HepG2 (cell line): ENCODE data around the gene MYH7. TPM values are rescaled to one million over a fixed set of nuclear protein-coding genes. Genes with fewer than 3 reads are reported as not detected.

ENCODE experiments used
- ATAC-seq: fragments of 200-7000 bp; cut with Tn5 transposase; 3 replicates; pipeline ENCODE4 v1.9.1; 2020; ENCODE audit warnings: mild to moderate bottlenecking, moderate library complexity
- BruUV-seq: library from RNA; stranded (reverse); fragments of 400-500 nt; replicated peaks from 2 replicates; lab custom pipeline; 2021; lab: Mats Ljungman, UMichigan
- CTCF ChIA-PET: fragments of 300-600 bp; formaldehyde crosslinking; extraction: SDS; loops from one replicate; lab custom pipeline; 2021; ENCODE audit warnings: low total read pairs, inconsistent platforms, low intra/inter-chr PET ratio; lab: Yijun Ruan, JAX
- POLR2A ChIA-PET: fragments of 350-600 bp; sonication (Branson Sonifier 250); formaldehyde crosslinking; loops from one replicate; lab custom pipeline; 2020; ENCODE audit warnings: antibody characterized with exemption, inconsistent platforms; lab: Yijun Ruan, JAX
- DNase-seq: peaks from one replicate; pipeline ENCODE4 v3.0.0-alpha.2; 2015; ENCODE audit warnings: low spot score
- FAIRE-seq: peaks from 3 replicates; lab custom pipeline; 2011; peaks lifted over from hg19 to GRCh38; lab: Jason Lieb, UNC
- H2AFZ ChIP-seq: one replicate; pipeline ENCODE4 v1.6.1; 2011; ENCODE audit warnings: low read length, inconsistent platforms
- H3K27ac ChIP-seq: fragments of 300-600 bp; 3 replicates; pipeline ENCODE4 v1.8.0; 2011; ENCODE audit warnings: mixed run types, mild to moderate bottlenecking, mixed read lengths, low read length, inconsistent platforms; ENCODE audit not compliant: insufficient read depth; ENCODE audit errors: extremely low read length
- H3K27me3 ChIP-seq, 2 experiments: fragments of 200-600 bp in 1 of 2; 2 replicates in 1 of 2; 3 replicates in 1 of 2; pipeline versions ENCODE4 v1.6.0 to v1.8.0; 2011; ENCODE audit warnings: low read length in 2 of 2, mild to moderate bottlenecking in 2 of 2, moderate library complexity in 2 of 2, inconsistent platforms in 1 of 2; ENCODE audit not compliant: insufficient read depth in 2 of 2, control insufficient read depth in 1 of 2
- H3K36me3 ChIP-seq, 2 experiments: fragments of 200-600 bp in 1 of 2; replicated peaks in 1 of 2; 2 replicates in 1 of 2; 3 replicates in 1 of 2; pipeline versions ENCODE4 v1.5.1 to v1.8.0; 2011; ENCODE audit warnings: low read length in 2 of 2, inconsistent platforms in 1 of 2; ENCODE audit not compliant: insufficient read depth in 2 of 2, control insufficient read depth in 1 of 2
- H3K4me1 ChIP-seq: 2 replicates; pipeline ENCODE4 v1.5.1; 2012; ENCODE audit warnings: low read length, inconsistent platforms; ENCODE audit not compliant: insufficient read depth
- H3K4me2 ChIP-seq: 2 replicates; pipeline ENCODE4 v1.6.0; 2011; ENCODE audit warnings: low read depth, low read length, inconsistent platforms
- H3K4me3 ChIP-seq, 3 experiments: fragments of 200-600 bp in 1 of 3; sonication (generic), shearing (Covaris generic) in 1 of 3; replicated peaks in 1 of 3; 2 replicates each; pipeline ENCODE4 v1.5.1; 2011 to 2016; ENCODE audit warnings: low read length in 3 of 3, inconsistent platforms in 2 of 3, low read depth in 2 of 3, mild to moderate bottlenecking in 2 of 3, control low read depth in 1 of 3, mixed read lengths in 1 of 3; ENCODE audit not compliant: insufficient read depth in 1 of 3
- H3K79me2 ChIP-seq: one replicate; pipeline ENCODE4 v1.6.1; 2011; ENCODE audit warnings: low read length, inconsistent platforms; ENCODE audit not compliant: insufficient read depth
- H3K9ac ChIP-seq: 2 replicates; pipeline ENCODE4 v1.6.0; 2011; ENCODE audit warnings: mild to moderate bottlenecking, low read depth, low read length, inconsistent platforms; ENCODE audit not compliant: insufficient read depth
- H3K9me3 ChIP-seq: 2 replicates; pipeline ENCODE4 v1.5.1; 2012; ENCODE audit warnings: mild to moderate bottlenecking, low read length
- H4K20me1 ChIP-seq: 2 replicates; pipeline ENCODE4 v1.6.0; 2011; ENCODE audit warnings: inconsistent platforms, mild to moderate bottlenecking, low read length, moderate library complexity; ENCODE audit not compliant: insufficient read depth
- BRCA1 ChIP-seq: sonication (generic); formaldehyde crosslinking; IDR thresholded peaks from 2 replicates; pipeline ENCODE4 v1.4.0; 2020; ENCODE audit warnings: missing genetic modification reagents
- E2F5 ChIP-seq: sonication (generic); formaldehyde crosslinking; conservative IDR thresholded peaks from 2 replicates; pipeline ENCODE4 v1.4.0; 2020; ENCODE audit warnings: missing genetic modification reagents
- EZH2 ChIP-seq: conservative IDR thresholded peaks from 2 replicates; pipeline ENCODE4 v1.6.1; 2012; ENCODE audit warnings: mild to moderate bottlenecking, low read depth, low read length, moderate library complexity
- FOXA1 ChIP-seq, 2 experiments: fragments of 450-650 bp in 1 of 2; sonication (generic) in 1 of 2; formaldehyde crosslinking in 1 of 2; IDR thresholded peaks; 2 replicates each; pipeline versions ENCODE4 v1.4.0 to v1.6.1; 2016 to 2020; ENCODE audit warnings: missing genetic modification reagents in 1 of 2
- ISX ChIP-seq: sonication (generic); formaldehyde crosslinking; conservative IDR thresholded peaks from 2 replicates; pipeline ENCODE4 v1.5.0; 2020; ENCODE audit warnings: missing genetic modification reagents
- JARID2 ChIP-seq: sonication (generic); formaldehyde crosslinking; IDR thresholded peaks from 2 replicates; pipeline ENCODE4 v1.8.1; 2023; ENCODE audit warnings: missing genetic modification reagents, inconsistent platforms; ENCODE audit not compliant: insufficient replicate concordance
- NPAS2 ChIP-seq: sonication (generic); formaldehyde crosslinking; IDR thresholded peaks from 2 replicates; pipeline ENCODE4 v1.8.0; 2022; ENCODE audit warnings: mild to moderate bottlenecking, missing genetic modification reagents, borderline replicate concordance
- RARG ChIP-seq: sonication (generic); formaldehyde crosslinking; IDR thresholded peaks from 2 replicates; pipeline ENCODE4 v1.4.0; 2020; ENCODE audit warnings: low read depth, mild to moderate bottlenecking, missing genetic modification reagents
- ZBTB7A ChIP-seq: sonication (generic); formaldehyde crosslinking; IDR thresholded peaks from 2 replicates; pipeline ENCODE4 v1.8.0; 2022; ENCODE audit warnings: mild to moderate bottlenecking, missing genetic modification reagents
- ZNF781 ChIP-seq: sonication (generic); formaldehyde crosslinking; IDR thresholded peaks from 2 replicates; pipeline ENCODE4 v1.5.1; 2020; ENCODE audit warnings: borderline replicate concordance, mild to moderate bottlenecking, missing genetic modification reagents; ENCODE audit errors: not compliant biosample characterization
- ZNF850 ChIP-seq: sonication (generic); formaldehyde crosslinking; conservative IDR thresholded peaks from 2 replicates; pipeline ENCODE4 v1.9.0; 2021; ENCODE audit warnings: mild to moderate bottlenecking, missing genetic modification reagents
- ZZZ3 ChIP-seq: sonication (generic); formaldehyde crosslinking; IDR thresholded peaks from 2 replicates; pipeline ENCODE4 v1.4.0; 2020; ENCODE audit warnings: missing genetic modification reagents, mild to moderate bottlenecking, borderline replicate concordance
- WGBS: methylation state at CpG from one replicate; pipeline ENCODE4 v1.1.6; 2017; ENCODE audit warnings: low lambda C conversion rate; 5-methylcytosine and 5-hydroxymethylcytosine counted together
- in situ Hi-C: cut with HindIII; loops from 2 replicates; pipeline ENCODE4 v1.10.0; 2017; ENCODE audit warnings: low pct_unique_long_range_greater_than_20kb; ENCODE audit not compliant: extremely low pct_ligation_motif_present
- intact Hi-C: fragments of 100-400 bp; cut with micrococcal nuclease; formaldehyde crosslinking; loops from one replicate; pipeline ENCODE4 v1.10.0; 2022; ENCODE audit not compliant: unreplicated experiment
- polyA plus RNA-seq, 8 experiments: library from polyadenylated mRNA; depleted of rRNA in 3 of 8; stranded (reverse) in 7 of 8; unstranded in 1 of 8; fragments of >200 nt; fragmentation: Illumina TruSeq in 4 of 8; extraction: Trizol in 4 of 8; gene quantifications; 2 replicates each; pipeline versions ENCODE4 v1.2.1 to v1.2.3, GENCODE V29; 2011 to 2016; ENCODE audit warnings: low read depth in 4 of 8, missing spikeins in 1 of 8, mixed read lengths in 1 of 8; ENCODE audit not compliant: insufficient read depth in 1 of 8
- total RNA-seq, 5 experiments: library from RNA; depleted of rRNA; stranded (reverse); fragments of >200 nt; fragmentation: Illumina TruSeq; extraction: Trizol; gene quantifications; 2 replicates each; pipeline ENCODE4 v1.2.3, GENCODE V29; 2016; ENCODE audit warnings: low read depth in 1 of 5
- TF ChIP-seq, protein P1 (sequence below): sonication (generic); formaldehyde crosslinking; IDR thresholded peaks from 2 replicates; pipeline ENCODE4 v1.5.0; 2020; ENCODE audit warnings: mild to moderate bottlenecking, missing genetic modification reagents
- TF ChIP-seq, protein P2 (sequence below): sonication (generic); formaldehyde crosslinking; IDR thresholded peaks from 2 replicates; pipeline ENCODE4 v1.5.1; 2020; ENCODE audit warnings: mild to moderate bottlenecking, moderate library complexity, missing genetic modification reagents
- TF ChIP-seq, protein P3 (sequence below): sonication (generic); formaldehyde crosslinking; conservative IDR thresholded peaks from 2 replicates; pipeline ENCODE4 v1.4.0; 2020; ENCODE audit warnings: missing genetic modification reagents

The MYH7 gene
- total and polyA plus RNA-seq, 2 of the 13 experiments (the other 11 are each of a cell fraction or from before 2014, with no cell fraction given) = 0.04 TPM; not detected in 1

GRCh38 chr14:23408307-23408630 lies 27.2 kb downstream of the MYH7 start (continued):
- TF ChIP-seq, protein P1, sequence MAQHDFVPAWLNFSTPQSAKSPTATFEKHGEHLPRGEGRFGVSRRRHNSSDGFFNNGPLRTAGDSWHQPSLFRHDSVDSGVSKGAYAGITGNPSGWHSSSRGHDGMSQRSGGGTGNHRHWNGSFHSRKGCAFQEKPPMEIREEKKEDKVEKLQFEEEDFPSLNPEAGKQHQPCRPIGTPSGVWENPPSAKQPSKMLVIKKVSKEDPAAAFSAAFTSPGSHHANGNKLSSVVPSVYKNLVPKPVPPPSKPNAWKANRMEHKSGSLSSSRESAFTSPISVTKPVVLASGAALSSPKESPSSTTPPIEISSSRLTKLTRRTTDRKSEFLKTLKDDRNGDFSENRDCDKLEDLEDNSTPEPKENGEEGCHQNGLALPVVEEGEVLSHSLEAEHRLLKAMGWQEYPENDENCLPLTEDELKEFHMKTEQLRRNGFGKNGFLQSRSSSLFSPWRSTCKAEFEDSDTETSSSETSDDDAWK (CRISPR knock-in tag) = no peak
- no peak for TF ChIP-seq E2F5 (CRISPR knock-in tag)
- TF ChIP-seq NPAS2 (CRISPR knock-in tag) = no peak
- no peak for TF ChIP-seq ZNF850 (CRISPR knock-in tag)
- no peak for TF ChIP-seq BRCA1
- TF ChIP-seq ISX (CRISPR knock-in tag) = no peak

DNA sequence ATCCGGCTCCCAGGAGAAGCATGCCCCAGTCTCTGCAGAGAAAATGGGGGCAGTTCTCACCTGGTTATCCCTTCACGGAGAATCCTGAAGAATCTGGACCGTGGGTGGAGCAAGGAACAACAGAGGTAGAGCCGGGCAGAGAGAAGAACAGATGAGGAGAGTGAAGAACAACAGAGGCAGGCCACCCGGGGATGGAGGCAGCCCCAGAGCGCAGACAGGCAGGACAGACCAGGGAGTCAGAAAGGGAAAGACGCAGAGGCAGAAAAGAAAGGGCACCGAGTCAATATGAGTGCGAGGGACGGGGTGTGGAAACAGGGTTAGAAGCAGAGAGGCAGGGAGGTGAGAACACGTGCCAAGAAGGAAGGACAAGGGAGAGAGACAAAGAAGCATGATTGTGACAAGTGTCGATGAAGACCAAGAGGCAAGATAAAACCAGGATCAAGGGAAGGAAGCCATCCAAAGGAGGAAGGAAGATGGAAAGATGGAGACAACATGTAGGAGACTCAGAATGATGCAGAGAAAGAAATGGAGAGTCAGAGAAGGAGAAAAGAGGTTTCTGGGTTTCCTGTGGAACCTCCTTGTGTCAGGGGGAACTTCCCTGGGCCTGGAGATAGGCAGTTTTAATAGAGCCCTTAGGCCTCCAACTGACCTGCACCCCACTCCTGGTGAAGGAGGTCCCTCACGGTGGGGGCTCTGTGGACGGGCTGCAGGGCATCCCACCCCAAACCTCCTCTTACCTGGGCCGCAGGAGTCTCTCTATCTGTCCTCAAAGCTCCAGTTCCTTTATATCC lies 27.7 kb downstream of the MYH7 start, which contains the start of gene MYH6:
Gene MYH6 (minus strand): TSS at position 758 of the 791 bp plus-strand sequence. CDS start 1,050 bp downstream, outside the sequence.
- intact Hi-C loops (no loop called here), in situ Hi-C loops (no loop called here)
- no peak for TF ChIP-seq ZNF781 (CRISPR knock-in tag)
- TF ChIP-seq, protein P2, sequence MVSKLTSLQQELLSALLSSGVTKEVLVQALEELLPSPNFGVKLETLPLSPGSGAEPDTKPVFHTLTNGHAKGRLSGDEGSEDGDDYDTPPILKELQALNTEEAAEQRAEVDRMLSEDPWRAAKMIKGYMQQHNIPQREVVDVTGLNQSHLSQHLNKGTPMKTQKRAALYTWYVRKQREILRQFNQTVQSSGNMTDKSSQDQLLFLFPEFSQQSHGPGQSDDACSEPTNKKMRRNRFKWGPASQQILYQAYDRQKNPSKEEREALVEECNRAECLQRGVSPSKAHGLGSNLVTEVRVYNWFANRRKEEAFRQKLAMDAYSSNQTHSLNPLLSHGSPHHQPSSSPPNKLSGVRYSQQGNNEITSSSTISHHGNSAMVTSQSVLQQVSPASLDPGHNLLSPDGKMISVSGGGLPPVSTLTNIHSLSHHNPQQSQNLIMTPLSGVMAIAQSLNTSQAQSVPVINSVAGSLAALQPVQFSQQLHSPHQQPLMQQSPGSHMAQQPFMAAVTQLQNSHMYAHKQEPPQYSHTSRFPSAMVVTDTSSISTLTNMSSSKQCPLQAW (CRISPR knock-in tag) = no peak
- no peak for TF ChIP-seq ZBTB7A (CRISPR knock-in tag)
- TF ChIP-seq RARG = no peak
- no peak for TF ChIP-seq JARID2 (CRISPR knock-in tag)
- 0 out of 2 replicates have a peak, but pooled peaks have one; percentile 23 for TF ChIP-seq FOXA1 (IDR thresholded peaks at IDR 0.05)
- no peak for TF ChIP-seq FOXA1 (CRISPR knock-in tag; IDR thresholded peaks at IDR 0.05)
- TF ChIP-seq EZH2 = 0 out of 2 replicates have a peak, but pooled peaks have one; percentile 44
- TF ChIP-seq ZZZ3 (CRISPR knock-in tag) = no peak
- TF ChIP-seq, protein P3, sequence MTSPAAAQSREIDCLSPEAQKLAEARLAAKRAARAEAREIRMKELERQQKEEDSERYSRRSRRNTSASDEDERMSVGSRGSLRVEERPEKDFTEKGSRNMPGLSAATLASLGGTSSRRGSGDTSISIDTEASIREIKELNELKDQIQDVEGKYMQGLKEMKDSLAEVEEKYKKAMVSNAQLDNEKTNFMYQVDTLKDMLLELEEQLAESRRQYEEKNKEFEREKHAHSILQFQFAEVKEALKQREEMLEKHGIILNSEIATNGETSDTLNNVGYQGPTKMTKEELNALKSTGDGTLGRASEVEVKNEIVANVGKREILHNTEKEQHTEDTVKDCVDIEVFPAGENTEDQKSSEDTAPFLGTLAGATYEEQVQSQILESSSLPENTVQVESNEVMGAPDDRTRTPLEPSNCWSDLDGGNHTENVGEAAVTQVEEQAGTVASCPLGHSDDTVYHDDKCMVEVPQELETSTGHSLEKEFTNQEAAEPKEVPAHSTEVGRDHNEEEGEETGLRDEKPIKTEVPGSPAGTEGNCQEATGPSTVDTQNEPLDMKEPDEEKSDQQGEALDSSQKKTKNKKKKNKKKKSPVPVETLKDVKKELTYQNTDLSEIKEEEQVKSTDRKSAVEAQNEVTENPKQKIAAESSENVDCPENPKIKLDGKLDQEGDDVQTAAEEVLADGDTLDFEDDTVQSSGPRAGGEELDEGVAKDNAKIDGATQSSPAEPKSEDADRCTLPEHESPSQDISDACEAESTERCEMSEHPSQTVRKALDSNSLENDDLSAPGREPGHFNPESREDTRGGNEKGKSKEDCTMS (CRISPR knock-in tag) = no peak

More for the DNA sequence above, 27.7 kb downstream of the MYH7 start, which contains the start of gene MYH6:
- Histone ChIP-seq H3K4me3 (no peak within 1 kb of the TSS), H2AFZ (no peak within 1 kb of the TSS), H4K20me1 (no peaks in the 10 kb centered on the region), H3K9ac (no peak within 1 kb of the TSS), H3K27me3 (peaks cover 51 to 100% of the 10 kb centered on the region in 2 experiments), H3K9me3 (no peaks in the 10 kb centered on the region), H3K27ac (no peak within 1 kb of the TSS), H3K79me2 (no peaks in the 10 kb centered on the region), H3K4me2 (no peak within 1 kb of the TSS), H3K36me3 (no peaks in the 10 kb centered on the region), H3K4me1 (no peaks in the 10 kb centered on the region)
- DNase-seq (no peak), ATAC-seq (no peak), FAIRE-seq (no peak)
- ChIA-PET CTCF (no interaction called here), POLR2A (no interaction called here)
- BruUV-seq = no TSS peak
- WGBS = 14% methylated on average over 15 of the region's 15 CpGs
